WTC11 (cell line): ENCODE data around the gene C19orf25. TPM values are rescaled to one million over a fixed set of nuclear protein-coding genes. Genes with fewer than 3 reads are reported as not detected.

Source experiments
- ATAC-seq: fragments of 200-7000 bp; cut with Tn5 transposase; 2 replicates; pipeline ENCODE4 v1.10.0; 2021; ENCODE audit warnings: mild to moderate bottlenecking, moderate library complexity
- CTCF ChIA-PET: fragments of 300-600 bp; sonication (Branson Sonifier 250); formaldehyde crosslinking; loops from one replicate; lab custom pipeline; 2021; ENCODE audit warnings: antibody characterized with exemption; lab: Charles Lee
- POLR2A ChIA-PET: fragments of 350-600 bp; sonication (Branson Sonifier 250); formaldehyde crosslinking; loops from one replicate; lab custom pipeline; 2021; ENCODE audit warnings: antibody characterized with exemption; lab: Charles Lee
- DNase-seq: peaks from one replicate; pipeline ENCODE4 v3.0.0; 2021; ENCODE audit warnings: low spot score
- H3K27ac Mint-ChIP-seq: 2 replicates; pipeline ENCODE4 v1.8.0; 2021; ENCODE audit warnings: mixed read lengths
- H3K27me3 Mint-ChIP-seq: 2 replicates; pipeline ENCODE4 v1.8.0; 2021; ENCODE audit warnings: low read depth, mild to moderate bottlenecking, moderate library complexity, mixed read lengths
- H3K36me3 Mint-ChIP-seq: 2 replicates; pipeline ENCODE4 v1.8.0; 2021; ENCODE audit warnings: mixed read lengths
- H3K4me1 Mint-ChIP-seq: 2 replicates; pipeline ENCODE4 v1.8.0; 2022; ENCODE audit warnings: mixed read lengths
- H3K4me3 Mint-ChIP-seq: 2 replicates; pipeline ENCODE4 v1.8.0; 2021; ENCODE audit warnings: mild to moderate bottlenecking, moderate library complexity, mixed read lengths
- H3K9me3 Mint-ChIP-seq: 2 replicates; pipeline ENCODE4 v1.8.0; 2021; ENCODE audit warnings: mixed read lengths
- ARID4B ChIP-seq: sonication (generic); formaldehyde crosslinking; IDR thresholded peaks from 2 replicates; pipeline ENCODE4 v1.8.0; 2023; ENCODE audit warnings: missing genetic modification reagents, mild to moderate bottlenecking, borderline replicate concordance
- CTCF ChIP-seq: fragments of 200-600 bp; IDR thresholded peaks from 2 replicates; pipeline ENCODE4 v1.8.0; 2022; ENCODE audit warnings: antibody characterized with exemption
- FOXP1 ChIP-seq: sonication (generic); formaldehyde crosslinking; IDR thresholded peaks from 2 replicates; pipeline ENCODE4 v1.8.0; 2022; ENCODE audit warnings: missing genetic modification reagents, mild to moderate bottlenecking, moderate library complexity, borderline replicate concordance
- GRHL2 ChIP-seq: fragments of 250-450 bp; sonication (Bioruptor Pico); IDR thresholded peaks from 2 replicates; pipeline ENCODE4 v1.8.0; 2022; ENCODE audit warnings: mild to moderate bottlenecking, moderate library complexity; ENCODE audit not compliant: insufficient replicate concordance, severe bottlenecking
- HMGXB4 ChIP-seq: sonication (generic); formaldehyde crosslinking; IDR thresholded peaks from 2 replicates; pipeline ENCODE4 v1.8.1; 2023; ENCODE audit warnings: mild to moderate bottlenecking, moderate library complexity, missing genetic modification reagents
- IRF2 ChIP-seq: sonication (generic); formaldehyde crosslinking; IDR thresholded peaks from 2 replicates; pipeline ENCODE4 v1.8.0; 2022; ENCODE audit warnings: low read depth, missing genetic modification reagents, borderline replicate concordance
- MAX ChIP-seq: sonication (generic); formaldehyde crosslinking; IDR thresholded peaks from 2 replicates; pipeline ENCODE4 v1.8.0; 2022; ENCODE audit warnings: mild to moderate bottlenecking, missing genetic modification reagents
- MXD4 ChIP-seq: fragments of 250-450 bp; sonication (Bioruptor Pico); IDR thresholded peaks from 2 replicates; pipeline ENCODE4 v1.8.0; 2021; ENCODE audit warnings: mild to moderate bottlenecking, moderate library complexity, borderline replicate concordance
- NR2C2 ChIP-seq: sonication (generic); formaldehyde crosslinking; IDR thresholded peaks from 2 replicates; pipeline ENCODE4 v1.8.0; 2022; ENCODE audit warnings: mild to moderate bottlenecking, missing genetic modification reagents
- RELA ChIP-seq: sonication (generic); formaldehyde crosslinking; IDR thresholded peaks from 2 replicates; pipeline ENCODE4 v1.8.1; 2022; ENCODE audit warnings: missing genetic modification reagents, mild to moderate bottlenecking, borderline replicate concordance
- TEAD1 ChIP-seq: sonication (generic); formaldehyde crosslinking; IDR thresholded peaks from 2 replicates; pipeline ENCODE4 v1.8.0; 2022; ENCODE audit warnings: mild to moderate bottlenecking, missing genetic modification reagents
- TEAD4 ChIP-seq: sonication (generic); formaldehyde crosslinking; IDR thresholded peaks from 2 replicates; pipeline ENCODE4 v1.8.0; 2022; ENCODE audit warnings: mild to moderate bottlenecking, missing genetic modification reagents
- USF1 ChIP-seq: sonication (generic); formaldehyde crosslinking; IDR thresholded peaks from 2 replicates; pipeline ENCODE4 v1.8.0; 2022; ENCODE audit warnings: mild to moderate bottlenecking, missing genetic modification reagents
- ZNF219 ChIP-seq: sonication (generic); formaldehyde crosslinking; IDR thresholded peaks from 2 replicates; pipeline ENCODE4 v1.8.0; 2023; ENCODE audit warnings: missing genetic modification reagents, mild to moderate bottlenecking, borderline replicate concordance
- ZNF232 ChIP-seq: sonication (generic); formaldehyde crosslinking; IDR thresholded peaks from 2 replicates; pipeline ENCODE4 v1.8.0; 2022; ENCODE audit warnings: mild to moderate bottlenecking, missing genetic modification reagents
- ZNF423 ChIP-seq: fragments of 250-450 bp; sonication (Bioruptor Pico); IDR thresholded peaks from 2 replicates; pipeline ENCODE4 v2.1.2; 2022; ENCODE audit warnings: mild to moderate bottlenecking, moderate library complexity
- total RNA-seq: library from RNA; stranded (reverse); gene quantifications from 3 replicates; pipeline ENCODE4 v1.2.3, GENCODE V29; 2021

The C19orf25 gene
- total RNA-seq, 1 experiment from 2014 or later = 65.7 TPM

GRCh38 chr19:1503089-1503924, 24.3 kb upstream of the C19orf25 start:
- TF ChIP-seq MXD4 (no peak), HMGXB4 (CRISPR knock-in tag) (0 out of 2 replicates have a peak, but pooled peaks have one; percentile 66), ZNF423 (CRISPR knock-in tag) (0 out of 2 replicates have a peak, but pooled peaks have one; percentile 28), ARID4B (CRISPR knock-in tag) (0 out of 2 replicates have a peak, but pooled peaks have one; percentile 61), TEAD1 (CRISPR knock-in tag) (0 out of 2 replicates have a peak, but pooled peaks have one; percentile 47), ZNF232 (0 out of 2 replicates have a peak, but pooled peaks have one; percentile 34), IRF2 (no peak), USF1 (CRISPR knock-in tag) (peak; percentile 60), MAX (CRISPR knock-in tag) (peak; percentile 92), ZNF219 (CRISPR knock-in tag) (0 out of 2 replicates have a peak, but pooled peaks have one; percentile 76), GRHL2 (CRISPR knock-in tag) (no peak), FOXP1 (CRISPR knock-in tag) (peak; percentile 51; the same call in 1 of the 2 replicates), NR2C2 (CRISPR knock-in tag) (0 out of 2 replicates have a peak, but pooled peaks have one; percentile 17), TEAD4 (0 out of 2 replicates have a peak, but pooled peaks have one; percentile 31), RELA (CRISPR knock-in tag) (peak; percentile 19; the same call in 1 of the 2 replicates), CTCF (peak; percentile 81)
- TF ChIP-seq, all 79 proteins: peak for 13
- Mint-ChIP-seq H3K36me3 (peaks cover 5% of the 10 kb centered on the region; the same call in 1 of the 2 replicates), H3K9me3 (no peaks in the 10 kb centered on the region), H3K27ac (no peak overlapping the region), H3K4me1 (no peaks in the 10 kb centered on the region; the same call in 1 of the 2 replicates), H3K27me3 (peaks cover 41% of the 10 kb centered on the region), H3K4me3 (peak overlapping the region; percentile 50)
- ChIA-PET CTCF (interaction anchor here (0.6 to 2.6 kb wide), 8 partner anchors 10 to 43 kb away, joined by 3 to 15 read pairs (median 4); partner anchors contain the start of gene REEP6), POLR2A (interaction anchor here (0.6 to 0.7 kb wide), 2 partner anchors 418 to 1521 kb away, joined by 3 read pairs; no protein-coding TSS in a partner anchor)
- peak; percentile 8 for ATAC-seq
- peak; percentile 82 for DNase-seq
